A375 (cell line): ENCODE results near the gene EXOSC7. TPM values are rescaled to one million over a fixed set of nuclear protein-coding genes. Genes with fewer than 3 reads are reported as not detected.

ENCODE experiments used
- small RNA-seq: library from RNA; depleted of rRNA; stranded (forward); fragments of <200 nt; gene quantifications from one replicate; pipeline ENCODE3, GENCODE V24; 2014
- total RNA-seq: library from RNA; depleted of rRNA; stranded (reverse); fragments of >200 nt; shearing (Covaris generic); gene quantifications from 2 replicates; pipeline ENCODE4 v1.2.3, GENCODE V29; 2014; rRNA removed

Gene EXOSC7
- total RNA-seq = 67.9 and 69.1 TPM in 2 replicates

GRCh38 chr3:44976002-44976815 lies at the start of gene EXOSC7, which contains the start of gene ZDHHC3:
Gene EXOSC7, plus strand, starts transcription at chr3:44976244. Its CDS starts 34 bp downstream, at chr3:44976278.
Gene ZDHHC3, minus strand, starts transcription at chr3:44976174. Its CDS starts 16,738 bp downstream, at chr3:44959436.

GRCh38 chr3:45026038-45026437 lies 50.0 kb downstream of the EXOSC7 start, which contains the start of gene CLEC3B:
Gene CLEC3B, plus strand, starts transcription at chr3:45026303. Its CDS starts 60 bp downstream, at chr3:45026363.

Small RNA genes lying within 50 kb of the gene (small RNA-seq; reads per million reads assigned to genes)
- gene RNU5B-3P = 0.17 reads per million

Other genes with a start within 250 kb of the EXOSC7 start
- 1.4 and 1.5 TPM in 2 replicates for gene ZNF501, start 246.6 kb upstream of the EXOSC7 start, total RNA-seq
- 14.6 and 22.5 TPM in 2 replicates for gene KIAA1143, start 214.6 kb upstream of the EXOSC7 start, total RNA-seq
- gene KIF15, start 214.4 kb upstream of the EXOSC7 start, total RNA-seq = 25.1 and 33.3 TPM in 2 replicates
- 22.3 and 27.7 TPM in 2 replicates for gene TMEM42, start 114.3 kb upstream of the EXOSC7 start, total RNA-seq
- 0.80 TPM in 1 of 2 replicates, not detected in the other for gene TGM4, start 101.6 kb upstream of the EXOSC7 start, total RNA-seq
- gene ZDHHC3, start 70 bp upstream of the EXOSC7 start, total RNA-seq = 48.3 and 51.1 TPM in 2 replicates
- gene CLEC3B, start 50.1 kb downstream of the EXOSC7 start, total RNA-seq = 0.21 and 0.60 TPM in 2 replicates
- gene CDCP1, start 170.1 kb downstream of the EXOSC7 start, total RNA-seq = 5.0 and 5.4 TPM in 2 replicates